GM12878 (cell line): ENCODE results near the gene DDHD1. TPM values are rescaled to one million over a fixed set of nuclear protein-coding genes. Genes with fewer than 3 reads are reported as not detected.
"Not testable (repeated sequence)": the region's sequence is repeated elsewhere in the genome, so short reads cannot be mapped to it uniquely, and the experiment has no call there.

Source experiments
- ATAC-seq: fragments of 200-7000 bp; cut with Tn5 transposase; 3 replicates; pipeline ENCODE4 v1.9.1; 2020; ENCODE audit warnings: mild to moderate bottlenecking, moderate library complexity
- BruUV-seq: library from RNA; stranded (reverse); fragments of 400-500 nt; replicated peaks from 2 replicates; lab custom pipeline; 2021; lab: Mats Ljungman, UMichigan
- CTCF ChIA-PET: fragments of 300-600 bp; sonication (Branson Sonifier 250); formaldehyde crosslinking; extraction: SDS; loops from one replicate; lab custom pipeline; 2021; ENCODE audit warnings: inconsistent platforms; lab: Yijun Ruan, JAX
- POLR2A ChIA-PET: fragments of 350-600 bp; formaldehyde crosslinking; extraction: SDS; loops from one replicate; lab custom pipeline; 2021; ENCODE audit warnings: inconsistent platforms; lab: Charles Lee
- RAD21 ChIA-PET: fragments of 300-600 bp; sonication (Branson Sonifier 250); formaldehyde crosslinking; loops from one replicate; lab custom pipeline; 2023; ENCODE audit warnings: antibody characterized with exemption; ENCODE audit not compliant: unreplicated experiment; lab: Charles Lee
- SMC1A ChIA-PET: fragments of 300-600 bp; sonication (Branson Sonifier 250); formaldehyde crosslinking; loops from one replicate; lab custom pipeline; 2023; ENCODE audit not compliant: unreplicated experiment, uncharacterized antibody; lab: Charles Lee
- DNase-seq: peaks from one replicate; pipeline ENCODE4 v3.0.0-alpha.2; 2011; ENCODE audit warnings: low read depth, low spot score
- FAIRE-seq: peaks from 3 replicates; lab custom pipeline; 2011; peaks lifted over from hg19 to GRCh38; lab: Jason Lieb, UNC
- H2AFZ ChIP-seq: 2 replicates; pipeline ENCODE4 v1.6.0; 2011; ENCODE audit warnings: low read depth, low read length, control low read depth; ENCODE audit not compliant: control insufficient read depth
- H3K27ac ChIP-seq: 2 replicates; pipeline ENCODE4 v1.5.1; 2011; ENCODE audit warnings: control low read depth; ENCODE audit not compliant: control insufficient read depth, insufficient read depth
- H3K27me3 ChIP-seq, 2 experiments: replicated peaks in 1 of 2; 2 replicates each; pipeline versions ENCODE4 v1.6.0 to v1.6.1; 2011; ENCODE audit warnings: low read length in 1 of 2; ENCODE audit not compliant: control insufficient read depth in 2 of 2, insufficient read depth in 2 of 2
- H3K36me3 ChIP-seq, 2 experiments: 2 replicates each; pipeline ENCODE4 v1.5.1; 2011; ENCODE audit warnings: low read length in 1 of 2; ENCODE audit not compliant: control insufficient read depth in 2 of 2, insufficient read depth in 2 of 2
- H3K4me1 ChIP-seq: 2 replicates; pipeline ENCODE4 v1.6.1; 2011; ENCODE audit warnings: mild to moderate bottlenecking, low read length, moderate library complexity, mixed read lengths; ENCODE audit not compliant: control insufficient read depth, insufficient read depth
- H3K4me2 ChIP-seq: 2 replicates; pipeline ENCODE4 v1.6.0; 2011; ENCODE audit warnings: control low read depth; ENCODE audit not compliant: control insufficient read depth, insufficient read depth
- H3K4me3 ChIP-seq: fragments of 200-600 bp; sonication (generic); 2 replicates; pipeline ENCODE4 v1.5.1; 2016
- H3K79me2 ChIP-seq: 2 replicates; pipeline ENCODE4 v1.6.0; 2011; ENCODE audit warnings: low read length; ENCODE audit not compliant: control insufficient read depth, insufficient read depth
- H3K9ac ChIP-seq: 2 replicates; pipeline ENCODE4 v1.8.0; 2011; ENCODE audit warnings: low read length, control low read depth, mixed read lengths; ENCODE audit not compliant: control insufficient read depth, insufficient read depth
- H3K9me3 ChIP-seq: replicated peaks from 3 replicates; pipeline ENCODE4 v1.5.1; 2011; ENCODE audit warnings: mild to moderate bottlenecking, low read length; ENCODE audit not compliant: control insufficient read depth, insufficient read depth
- H4K20me1 ChIP-seq: 2 replicates; pipeline ENCODE4 v1.6.0; 2011; ENCODE audit not compliant: control insufficient read depth, insufficient read depth
- ATF2 ChIP-seq: IDR thresholded peaks from 2 replicates; pipeline ENCODE4 v1.6.1; 2012; ENCODE audit warnings: low read length, inconsistent platforms
- BCL11A ChIP-seq: IDR thresholded peaks from 2 replicates; pipeline ENCODE4 v1.6.1; 2011; ENCODE audit warnings: low read depth, low read length
- BCL3 ChIP-seq: IDR thresholded peaks from 2 replicates; pipeline ENCODE4 v1.6.1; 2011; ENCODE audit warnings: borderline replicate concordance, low read depth, mild to moderate bottlenecking, moderate library complexity, low read length; ENCODE audit not compliant: insufficient read depth, poor library complexity, severe bottlenecking
- CHD4 ChIP-seq: fragments of 200-600 bp; sonication (generic); IDR thresholded peaks from 2 replicates; pipeline ENCODE4 v1.6.1; 2016; ENCODE audit warnings: mild to moderate bottlenecking
- CREM ChIP-seq: IDR thresholded peaks from 2 replicates; pipeline ENCODE4 v1.6.1; 2014; ENCODE audit warnings: antibody characterized with exemption, low read depth
- JUNB ChIP-seq: IDR thresholded peaks from 2 replicates; pipeline ENCODE4 v1.6.1; 2016; ENCODE audit warnings: antibody characterized with exemption, mild to moderate bottlenecking
- NFIC ChIP-seq: IDR thresholded peaks from 2 replicates; pipeline ENCODE4 v1.6.1; 2012; ENCODE audit warnings: low read depth, mild to moderate bottlenecking, inconsistent platforms, low read length, moderate library complexity
- PML ChIP-seq: IDR thresholded peaks from 2 replicates; pipeline ENCODE4 v1.6.1; 2012; ENCODE audit warnings: low read length, inconsistent platforms
- RUNX3 ChIP-seq: IDR thresholded peaks from 2 replicates; pipeline ENCODE4 v1.6.1; 2012; ENCODE audit warnings: low read length, inconsistent platforms
- WGBS: methylation state at CpG from one replicate; pipeline ENCODE4 v1.1.6; 2016; ENCODE audit warnings: low lambda C conversion rate; ENCODE audit not compliant: insufficient replicate concordance, insufficient coverage; ENCODE audit errors: missing lambda C conversion rate; 5-methylcytosine and 5-hydroxymethylcytosine counted together
- in situ Hi-C: fragments of 300-500 bp; cut with MboI; formaldehyde crosslinking; loops from 9 replicates; pipeline ENCODE4 v1.14.3; 2018; ENCODE audit warnings: mixed read lengths
- intact Hi-C: fragments of 100-400 bp; cut with micrococcal nuclease; formaldehyde crosslinking; loops from one replicate; pipeline ENCODE4 v1.14.2; 2022; ENCODE audit not compliant: unreplicated experiment
- polyA plus RNA-seq, 11 experiments: library from polyadenylated mRNA; depleted of rRNA in 4 of 11; unstranded in 6 of 11; stranded (reverse) in 5 of 11; fragments of >200 nt; fragmentation: Nextera tagmentation in 4 of 11; fragmentation: Illumina TruSeq in 1 of 11; extraction: Ambion mirVana in 4 of 11; extraction: Trizol in 1 of 11; gene quantifications; 1 replicate in 1 of 11; 2 replicates in 10 of 11; pipeline versions ENCODE4 v1.2.1 to v1.2.3, GENCODE V29; 2011 to 2016; ENCODE audit warnings: inconsistent platforms in 2 of 11, missing spikeins in 2 of 11, low read depth in 1 of 11
- total RNA-seq, 4 experiments: library from RNA; depleted of rRNA in 3 of 4; stranded (reverse); fragments of >200 nt in 3 of 4; fragmentation: Illumina TruSeq in 1 of 4; extraction: Trizol in 1 of 4; gene quantifications; 2 replicates each; pipeline versions ENCODE4 v1.2.1 to v1.2.3, GENCODE V29; 2013 to 2021
- TF ChIP-seq, protein P1 (sequence below): IDR thresholded peaks from 2 replicates; pipeline ENCODE4 v1.6.1; 2011; ENCODE audit warnings: low read depth, mild to moderate bottlenecking, low read length, moderate library complexity, borderline replicate concordance; ENCODE audit errors: extremely low read depth
- TF ChIP-seq, protein P2 (sequence below): fragments of 450-650 bp; IDR thresholded peaks from 2 replicates; pipeline ENCODE4 v1.6.1; 2016; ENCODE audit warnings: mild to moderate bottlenecking

The DDHD1 gene
- total and polyA plus RNA-seq, 10 of the 15 experiments (the other 5 are each of a cell fraction or from before 2014, with no cell fraction given) = 7.7 to 52.3 (median 28.5) TPM

DNA sequence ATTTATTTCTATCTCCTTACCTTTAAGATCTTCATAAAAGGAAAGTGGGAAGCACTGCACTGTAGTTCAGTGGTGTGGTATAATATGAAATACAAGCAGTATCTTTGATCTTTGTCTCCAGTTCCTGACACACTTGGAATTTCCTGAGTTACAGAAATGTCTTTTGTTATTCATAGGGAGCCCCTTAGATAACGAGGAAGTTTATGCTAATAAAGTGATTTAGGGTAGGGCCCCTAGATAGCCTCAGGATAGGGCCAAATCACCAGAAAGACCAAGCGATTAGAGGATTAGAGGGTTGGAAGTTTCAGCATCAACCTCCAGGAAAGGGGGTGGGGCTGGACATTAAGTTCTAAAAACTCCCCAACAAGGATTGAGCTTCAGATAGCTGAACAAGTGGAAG lies 29.9 kb upstream of the DDHD1 start:
- no peak for DNase-seq
- Histone ChIP-seq H3K79me2 (no peaks in the 10 kb centered on the region), H3K4me1 (peaks cover 11% of the 10 kb centered on the region), H3K9me3 (no peaks in the 10 kb centered on the region; the same call in 2 of the 3 replicates), H3K36me3 (no peaks in the 10 kb centered on the region), H2AFZ (no peak overlapping the region), H3K4me2 (no peak overlapping the region), H3K27me3 (no peaks in the 10 kb centered on the region), H4K20me1 (no peaks in the 10 kb centered on the region), H3K4me3 (no peak overlapping the region), H3K27ac (no peak overlapping the region), H3K9ac (no peak overlapping the region)
- FAIRE-seq = no peak
- no peak for TF ChIP-seq CHD4
- TF ChIP-seq, protein P1, sequence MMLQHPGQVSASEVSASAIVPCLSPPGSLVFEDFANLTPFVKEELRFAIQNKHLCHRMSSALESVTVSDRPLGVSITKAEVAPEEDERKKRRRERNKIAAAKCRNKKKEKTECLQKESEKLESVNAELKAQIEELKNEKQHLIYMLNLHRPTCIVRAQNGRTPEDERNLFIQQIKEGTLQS = no peak
- CTCF ChIA-PET = no interaction called here
- SMC1A ChIA-PET = interaction anchor here (1.0 kb wide), 1 partner anchor 222 kb away, joined by 4 read pairs; no protein-coding TSS in a partner anchor
- WGBS = 50% methylated on average over 2 of the region's 2 CpGs
- no TSS peak for BruUV-seq
- POLR2A ChIA-PET = no interaction called here
- RAD21 ChIA-PET = interaction anchor here (1.0 kb wide), 1 partner anchor 138 kb away, joined by 3 read pairs; no protein-coding TSS in a partner anchor
- in situ Hi-C loops = no loop called here
- intact Hi-C loops = no loop called here
- no peak for ATAC-seq

- ChIA-PET RAD21 (interaction anchor here (1.6 to 2.3 kb wide), 3 partner anchors 10 to 72 kb away, joined by 9 to 18 read pairs (median 14); partner anchors contain the start of gene DDHD1), POLR2A (interaction anchor here (1.4 kb wide), 1 partner anchor 20 kb away, joined by 4 read pairs; no protein-coding TSS in a partner anchor), CTCF (interaction anchor here (1.0 to 1.2 kb wide), 3 partner anchors 8 to 130 kb away, joined by 3 read pairs; no protein-coding TSS in a partner anchor), SMC1A (interaction anchor here (0.7 to 1.5 kb wide), 3 partner anchors 9 to 72 kb away, joined by 3 to 4 read pairs (median 3); no protein-coding TSS in a partner anchor)
- FAIRE-seq, H3K4me3 ChIP-seq, H3K27me3 ChIP-seq, H3K9ac ChIP-seq, H3K36me3 ChIP-seq, H3K4me2 ChIP-seq, DNase-seq, BruUV-seq, H4K20me1 ChIP-seq, H3K9me3 ChIP-seq, in situ Hi-C loops, H3K79me2 ChIP-seq, H2AFZ ChIP-seq: not testable (repeated sequence)
- H3K4me1 ChIP-seq = peaks cover 11% of the 10 kb centered on the region
- intact Hi-C loops = loop anchor here (1.0 to 2.0 kb wide), 2 partner anchors 29 to 72 kb away; partner anchors contain the start of gene DDHD1
- H3K27ac ChIP-seq = 0 out of 2 replicates have a peak overlapping the region, but pooled peaks have one; percentile 1
- 30% methylated on average over 11 of the region's 11 CpGs for WGBS
- ATAC-seq = peak; percentile 50
- TF ChIP-seq, protein P2, sequence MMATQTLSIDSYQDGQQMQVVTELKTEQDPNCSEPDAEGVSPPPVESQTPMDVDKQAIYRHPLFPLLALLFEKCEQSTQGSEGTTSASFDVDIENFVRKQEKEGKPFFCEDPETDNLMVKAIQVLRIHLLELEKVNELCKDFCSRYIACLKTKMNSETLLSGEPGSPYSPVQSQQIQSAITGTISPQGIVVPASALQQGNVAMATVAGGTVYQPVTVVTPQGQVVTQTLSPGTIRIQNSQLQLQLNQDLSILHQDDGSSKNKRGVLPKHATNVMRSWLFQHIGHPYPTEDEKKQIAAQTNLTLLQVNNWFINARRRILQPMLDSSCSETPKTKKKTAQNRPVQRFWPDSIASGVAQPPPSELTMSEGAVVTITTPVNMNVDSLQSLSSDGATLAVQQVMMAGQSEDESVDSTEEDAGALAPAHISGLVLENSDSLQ = peak; percentile 55; the same call in 1 of the 2 replicates
- TF ChIP-seq BCL11A (0 out of 2 replicates have a peak, but pooled peaks have one; percentile 17), BCL3 (peak; percentile 25), NFIC (peak; percentile 65; the same call in 1 of the 2 replicates), RUNX3 (peak; percentile 67; the same call in 1 of the 2 replicates), PML (0 out of 2 replicates have a peak, but pooled peaks have one; percentile 6), JUNB (peak; percentile 89), ATF2 (0 out of 2 replicates have a peak, but pooled peaks have one; percentile 36), CREM (peak; percentile 65; the same call in 1 of the 2 replicates)
Observed at GRCh38 chr14:53181463-53182081, 28.4 kb upstream of the DDHD1 start.
